Cerebellar nuclear complex (tissue), 1 donor: ENCODE results near the gene CAPN8.

Experiments
- DNase-seq, 2 experiments: peaks; one replicate each; lab custom pipeline; 2025; lab: John Stamatoyannopoulos, UW

CAPN8 gene

GRCh38 chr1:223702735-223703667 is 37.5 kb upstream of the CAPN8 start:
- DNase-seq: no peak

GRCh38 chr1:223700942-223701637 is 35.6 kb upstream of the CAPN8 start:
- DNase-seq: no peak

GRCh38 chr1:223700388-223700918 is 35.0 kb upstream of the CAPN8 start:
- DNase-seq: no peak

- DNase-seq: no peak
Observed at GRCh38 chr1:223695941-223696340, 30.4 kb upstream of the CAPN8 start.

- DNase-seq: no peak
Observed at GRCh38 chr1:223695014-223695548, 29.6 kb upstream of the CAPN8 start.

- DNase-seq: no peak
Observed at GRCh38 chr1:223691121-223691520, 25.6 kb upstream of the CAPN8 start.

GRCh38 chr1:223684488-223684792 is 18.9 kb upstream of the CAPN8 start:
- DNase-seq: no peak

DNA sequence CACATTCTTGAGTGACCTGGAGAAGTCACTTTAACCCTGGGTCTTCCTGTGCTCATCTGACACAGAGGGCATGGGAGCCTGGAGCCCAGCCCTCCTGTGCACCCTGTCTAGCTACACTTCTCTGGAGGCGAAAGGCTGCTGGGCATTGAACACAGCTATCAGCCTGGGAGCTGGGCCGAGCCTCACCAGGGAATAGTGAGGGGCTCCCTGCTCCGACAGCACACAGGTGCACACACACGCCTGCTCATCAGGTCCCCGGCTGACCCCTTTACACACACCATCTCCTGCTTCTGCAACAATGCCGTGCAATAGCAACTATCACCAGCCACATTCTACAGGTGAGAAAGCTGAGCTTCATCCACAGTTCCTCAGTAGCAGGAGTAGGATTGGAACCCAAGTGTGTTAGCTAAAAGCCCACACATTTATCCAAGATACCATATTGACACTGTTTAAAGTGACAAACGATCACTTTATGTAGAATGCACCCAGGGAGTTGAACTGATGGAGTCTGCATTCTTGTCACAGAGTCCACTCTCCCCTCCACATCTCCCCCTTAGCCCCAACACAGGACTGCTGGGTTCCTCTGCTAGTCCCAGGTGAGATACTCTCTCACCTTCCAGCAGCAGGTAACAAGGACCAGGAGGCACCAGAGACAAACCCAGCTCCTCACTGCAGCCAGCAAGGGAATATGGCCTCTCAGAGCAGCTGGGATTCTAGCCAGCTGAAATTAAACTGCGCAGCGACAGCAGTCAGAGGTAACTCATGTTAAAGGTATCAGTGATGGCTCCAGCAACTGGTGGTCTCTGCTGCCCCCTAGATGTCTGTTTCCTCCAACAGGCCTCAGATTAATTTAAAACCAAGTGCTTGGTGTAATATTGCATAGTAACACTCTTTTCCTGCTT is 18.3 kb upstream of the CAPN8 start:
- no peak for DNase-seq

- DNase-seq: no peak
Observed at GRCh38 chr1:223682502-223682901, 17.0 kb upstream of the CAPN8 start.

- DNase-seq: no peak
Observed at GRCh38 chr1:223680188-223680587, 14.7 kb upstream of the CAPN8 start.

- no peak for DNase-seq
Observed at GRCh38 chr1:223678841-223679240, 13.3 kb upstream of the CAPN8 start.

- DNase-seq: no peak
Observed at GRCh38 chr1:223674119-223674890, 8.8 kb upstream of the CAPN8 start.

- DNase-seq: no peak
Observed at GRCh38 chr1:223670458-223671159, 5.1 kb upstream of the CAPN8 start.

DNA sequence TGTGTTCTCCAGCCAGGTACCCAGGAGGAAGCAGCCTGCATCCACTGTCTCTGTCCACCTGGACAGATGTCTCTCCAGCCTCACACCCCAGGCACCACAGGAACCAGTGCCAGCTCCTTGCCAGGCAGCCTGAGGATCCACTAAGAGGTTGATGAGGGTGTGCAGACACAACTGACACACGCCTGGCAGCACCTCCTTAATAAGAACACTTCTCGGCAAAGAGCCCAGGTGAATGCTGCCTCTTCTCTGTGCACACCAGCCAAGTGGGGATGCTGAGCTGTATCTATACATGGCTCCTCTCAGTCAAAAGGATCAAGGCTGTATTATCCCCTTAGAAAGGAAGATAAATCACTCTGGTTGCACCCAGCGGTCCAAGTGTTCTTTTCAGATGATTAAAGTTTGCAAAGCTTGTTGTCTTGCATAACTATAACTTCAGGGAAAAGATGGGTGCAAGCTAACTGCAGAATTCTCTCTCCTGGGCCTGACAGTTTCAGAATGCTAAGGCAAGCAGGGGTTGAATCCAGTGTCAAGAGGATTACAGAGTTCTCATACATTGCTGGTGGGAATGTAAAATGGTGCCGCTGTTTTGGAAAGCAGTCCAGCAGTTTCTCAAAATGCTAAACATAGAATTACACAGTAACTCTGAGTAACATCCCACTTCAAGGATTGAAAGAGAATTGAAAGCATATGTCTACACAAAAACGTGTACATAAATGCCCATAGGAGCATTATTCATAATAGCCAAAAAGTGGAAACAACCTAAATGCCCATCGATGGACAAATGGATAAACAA is 3.7 kb upstream of the CAPN8 start:
- no peak for DNase-seq

- no peak for DNase-seq
Observed at GRCh38 chr1:223667484-223668182, 2.1 kb upstream of the CAPN8 start.

- DNase-seq: no peak
Observed at GRCh38 chr1:223664106-223664505, 1.4 kb downstream of the CAPN8 start.

DNA sequence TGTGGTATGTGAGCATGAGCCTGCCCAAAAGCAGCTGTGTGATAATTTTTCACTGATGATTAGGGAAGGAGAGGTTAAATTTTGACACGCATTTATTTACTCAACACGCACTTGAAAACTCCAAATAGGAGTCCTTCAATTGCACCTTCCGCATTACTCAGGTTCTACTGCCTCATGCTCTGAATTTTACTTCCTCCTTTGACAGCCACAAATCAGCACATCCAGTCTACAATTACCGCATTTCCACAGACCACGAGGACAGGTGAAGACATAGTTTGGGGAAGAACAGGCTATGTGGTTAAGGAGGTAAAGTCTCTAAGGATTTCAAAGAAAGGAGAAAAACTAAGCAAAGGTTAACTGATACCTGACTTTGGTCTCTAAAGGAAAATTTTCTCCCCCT is 2.6 kb downstream of the CAPN8 start:
- no peak for DNase-seq

DNA sequence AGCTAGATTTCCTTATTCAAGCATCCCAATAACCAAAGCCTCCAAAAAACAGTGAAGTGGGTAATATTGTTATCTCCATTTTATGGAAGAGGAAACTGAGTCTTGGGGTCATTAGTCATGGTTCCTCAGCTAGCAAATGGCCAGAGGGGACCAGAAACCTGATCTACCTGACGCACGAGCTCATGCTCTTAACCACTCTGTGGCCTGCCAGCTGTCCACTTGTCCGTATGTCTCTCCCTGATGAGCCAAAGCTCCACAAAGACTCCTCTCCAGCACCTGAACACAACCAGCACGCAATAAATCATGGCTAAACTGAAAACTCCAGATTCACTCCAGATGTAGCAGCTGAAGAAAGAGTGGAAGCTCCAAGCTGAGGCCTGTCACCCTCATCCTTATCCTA is 5.8 kb downstream of the CAPN8 start:
- DNase-seq: no peak

DNA sequence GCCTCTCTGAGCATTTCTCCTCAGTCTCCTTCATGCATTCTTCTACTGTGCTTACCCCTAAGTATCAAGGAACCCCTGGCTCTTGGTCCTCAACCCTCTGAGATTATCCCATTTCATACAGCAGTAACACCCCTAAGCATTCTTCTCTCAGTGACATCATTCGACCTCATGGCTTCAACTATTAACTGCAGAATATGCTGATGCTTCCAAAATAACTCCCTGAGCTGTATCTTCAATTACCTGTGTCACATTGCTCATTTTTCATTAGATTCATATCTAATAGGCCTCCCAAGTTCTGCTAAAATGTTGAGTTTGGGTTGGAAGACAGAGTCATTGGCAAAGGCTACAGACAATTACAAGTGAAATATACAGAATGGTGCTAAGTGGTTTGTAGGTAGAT is 7.5 kb downstream of the CAPN8 start:
- DNase-seq: no peak
